Measurements from ENCODE around the gene CKAP4. TPM values are rescaled to one million over a fixed set of nuclear protein-coding genes. Genes with fewer than 3 reads are reported as not detected.

Gene CKAP4
- total and polyA plus RNA-seq, 7 experiments from 2014 or later = 4.3 to 27.2 (median 12.8) TPM

DNA sequence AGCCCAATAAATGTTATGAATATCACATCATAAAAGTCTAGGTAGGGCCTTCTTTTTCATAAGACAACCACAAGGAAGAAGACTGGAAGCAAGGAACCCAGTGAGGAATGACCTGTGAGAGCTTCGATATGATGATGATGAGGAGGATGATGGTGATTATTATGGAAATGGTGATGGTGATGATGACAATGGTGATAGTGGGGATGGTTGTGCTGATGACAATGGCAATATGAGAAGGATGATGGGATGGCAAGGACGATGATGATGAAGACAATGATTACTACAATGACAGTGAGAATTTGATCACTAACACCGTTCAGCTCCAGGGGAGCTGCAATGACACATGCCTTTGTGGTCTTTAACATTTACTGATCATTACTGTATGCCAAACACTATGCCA, 7.7 kb upstream of the CKAP4 start:
- Histone ChIP-seq H3K36me3 (ENCODE audit: control insufficient read depth in 2 of 3, insufficient read depth in 3 of 3, low read length in 3 of 3) (no peaks in the 10 kb centered on the region), H3K27me3 (ENCODE audit: control insufficient read depth in 2 of 2, insufficient read depth in 2 of 2, low read length in 2 of 2) (no peaks in the 10 kb centered on the region), H3K9me3 (ENCODE audit: control insufficient read depth in 2 of 3, low read length in 3 of 3) (no peaks in the 10 kb centered on the region), H3K4me1 (ENCODE audit: control insufficient read depth in 2 of 2, insufficient read depth in 2 of 2, low read length in 2 of 2) (no peaks in the 10 kb centered on the region), H3K4me3 (ENCODE audit: low read length) (no peak overlapping the region), H3K27ac (ENCODE audit: low read depth, low read length) (no peak overlapping the region)
- ATAC-seq = no peak
- H3K4me1 Mint-ChIP-seq = peaks cover 0 to 7% (median 0%) of the 10 kb centered on the region in 7 donors
- H3K9me3 Mint-ChIP-seq = no peaks in the 10 kb centered on the region
- no peak overlapping the region for H3K27ac Mint-ChIP-seq
- no peak for DNase-seq
- H3K4me3 Mint-ChIP-seq = no peak overlapping the region
- intact Hi-C loops (cut with micrococcal nuclease) = no loop called here
- H3K27me3 Mint-ChIP-seq = no peaks in the 10 kb centered on the region
- CTCF ChIA-PET = no interaction called here
- H3K36me3 Mint-ChIP-seq = no peaks in the 10 kb centered on the region
- POLR2A ChIA-PET = interaction anchor here (0.7 to 0.8 kb wide), 2 partner anchors 46 to 50 kb away, joined by 3 read pairs; no protein-coding TSS in a partner anchor

DNA sequence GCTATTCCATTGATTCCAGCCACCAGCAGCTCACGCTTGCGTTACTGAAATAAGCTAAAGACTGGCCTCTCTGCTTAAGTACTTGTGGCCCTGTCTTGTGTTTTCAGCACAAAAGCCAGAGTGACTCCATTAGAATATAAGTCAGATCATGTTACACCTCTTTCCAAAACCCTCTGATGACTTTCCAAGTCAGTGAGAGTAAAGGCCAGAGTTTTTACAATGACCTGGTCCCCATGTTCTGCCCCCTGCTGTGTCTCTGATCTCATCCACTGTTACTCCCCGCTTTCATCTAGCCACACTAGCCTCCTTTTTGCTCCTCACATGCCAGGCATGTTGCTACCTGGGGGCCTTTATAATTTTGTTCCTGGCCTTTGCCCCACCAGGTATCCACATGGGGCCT, 6.9 kb upstream of the CKAP4 start:
- ChIA-PET POLR2A (interaction anchor here (0.7 to 1.2 kb wide), 3 partner anchors 47 to 51 kb away, joined by 3 to 4 read pairs (median 3); no protein-coding TSS in a partner anchor), CTCF (interaction anchor here (1.3 kb wide), 1 partner anchor 31 kb away, joined by 3 read pairs; no protein-coding TSS in a partner anchor)
- Mint-ChIP-seq H3K9me3 (no peaks in the 10 kb centered on the region), H3K4me1 (peaks cover 0 to 10% (median 2%) of the 10 kb centered on the region in 7 donors), H3K27me3 (peaks cover 0 to 5% (median 0%) of the 10 kb centered on the region in 5 donors), H3K27ac (no peak overlapping the region), H3K36me3 (no peaks in the 10 kb centered on the region), H3K4me3 (no peak overlapping the region)
- Histone ChIP-seq H3K4me1 (ENCODE audit: control insufficient read depth in 2 of 2, insufficient read depth in 2 of 2, low read length in 2 of 2) (no peaks in the 10 kb centered on the region), H3K27me3 (ENCODE audit: control insufficient read depth in 2 of 2, insufficient read depth in 2 of 2, low read length in 2 of 2) (no peaks in the 10 kb centered on the region), H3K27ac (ENCODE audit: low read depth, low read length) (no peak overlapping the region), H3K36me3 (ENCODE audit: control insufficient read depth in 2 of 3, insufficient read depth in 3 of 3, low read length in 3 of 3) (no peaks in the 10 kb centered on the region), H3K9me3 (ENCODE audit: control insufficient read depth in 2 of 3, low read length in 3 of 3) (no peaks in the 10 kb centered on the region), H3K4me3 (ENCODE audit: low read length) (no peak overlapping the region)
- DNase-seq = no peak
- ATAC-seq = no peak
- intact Hi-C loops (cut with micrococcal nuclease) = no loop called here

DNA sequence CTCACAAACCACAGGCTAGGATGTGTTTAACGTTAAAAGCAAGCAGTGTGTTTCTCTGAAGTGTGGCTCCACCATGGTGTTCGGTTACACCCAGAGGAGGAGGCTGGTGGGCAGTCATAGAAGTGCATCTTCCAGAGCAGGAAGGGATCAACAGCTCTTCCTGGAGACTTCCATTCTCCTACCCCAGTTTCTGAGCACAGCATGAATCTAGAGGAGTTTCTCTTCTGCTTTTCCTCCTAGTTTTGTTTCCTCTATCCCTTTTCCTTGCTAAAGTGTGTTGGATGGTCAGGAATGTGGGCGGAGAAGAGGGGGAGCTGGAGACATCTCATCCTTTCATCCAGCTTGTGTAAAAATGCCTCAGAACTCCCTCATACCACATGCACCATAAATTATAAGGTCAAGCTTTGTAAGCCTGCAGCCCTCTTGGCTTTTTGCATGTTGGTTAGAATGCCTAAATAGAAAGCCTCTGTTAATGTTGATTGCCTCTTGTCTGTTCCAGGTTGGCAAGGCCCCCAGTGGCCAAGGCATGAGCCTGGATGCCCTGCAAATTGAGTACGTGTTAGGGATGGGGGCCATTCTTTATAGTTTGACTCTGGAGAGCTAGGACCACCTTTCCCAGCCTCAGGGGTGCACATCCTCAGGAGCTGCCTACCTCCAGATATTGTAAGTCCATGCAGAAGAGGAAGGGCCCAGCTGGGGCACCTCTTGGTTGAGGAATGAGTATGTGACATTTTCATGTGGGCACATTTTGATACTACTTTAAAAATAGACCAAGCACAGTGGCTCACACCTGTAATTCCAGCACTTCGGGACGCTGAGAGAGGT, 4.0 kb upstream of the CKAP4 start:
- H3K36me3 ChIP-seq (ENCODE audit: control insufficient read depth in 2 of 3, insufficient read depth in 3 of 3, low read length in 3 of 3) = no peaks in the 10 kb centered on the region
- Mint-ChIP-seq H3K4me3 (no peak overlapping the region), H3K27me3 (peaks cover 0 to 16% (median 0%) of the 10 kb centered on the region in 5 donors), H3K36me3 (no peaks in the 10 kb centered on the region), H3K9me3 (no peaks in the 10 kb centered on the region), H3K4me1 (peaks cover 6 to 17% (median 15%) of the 10 kb centered on the region in 7 donors), H3K27ac (no peak overlapping the region)
- CTCF ChIA-PET = interaction anchor here (1.3 to 3.6 kb wide), 2 partner anchors 24 to 50 kb away, joined by 3 to 12 read pairs; no protein-coding TSS in a partner anchor
- H3K4me3 ChIP-seq (ENCODE audit: low read length) = no peak overlapping the region
- POLR2A ChIA-PET = interaction anchor here (0.9 to 11.7 kb wide), 3 partner anchors 25 to 56 kb away, joined by 3 to 188 read pairs (median 5); partner anchors contain the start of gene TCP11L2
- intact Hi-C loops (cut with micrococcal nuclease) = no loop called here
- DNase-seq (no peak), ATAC-seq (no peak)
- no peaks in the 10 kb centered on the region for H3K27me3 ChIP-seq (ENCODE audit: control insufficient read depth in 2 of 2, insufficient read depth in 2 of 2, low read length in 2 of 2)
- H3K9me3 ChIP-seq (ENCODE audit: control insufficient read depth in 2 of 3, low read length in 3 of 3) = no peaks in the 10 kb centered on the region
- peaks cover 6 to 10% of the 10 kb centered on the region in 2 donors for H3K4me1 ChIP-seq (ENCODE audit: control insufficient read depth in 2 of 2, insufficient read depth in 2 of 2, low read length in 2 of 2)
- no peak overlapping the region for H3K27ac ChIP-seq (ENCODE audit: low read depth, low read length)

DNA sequence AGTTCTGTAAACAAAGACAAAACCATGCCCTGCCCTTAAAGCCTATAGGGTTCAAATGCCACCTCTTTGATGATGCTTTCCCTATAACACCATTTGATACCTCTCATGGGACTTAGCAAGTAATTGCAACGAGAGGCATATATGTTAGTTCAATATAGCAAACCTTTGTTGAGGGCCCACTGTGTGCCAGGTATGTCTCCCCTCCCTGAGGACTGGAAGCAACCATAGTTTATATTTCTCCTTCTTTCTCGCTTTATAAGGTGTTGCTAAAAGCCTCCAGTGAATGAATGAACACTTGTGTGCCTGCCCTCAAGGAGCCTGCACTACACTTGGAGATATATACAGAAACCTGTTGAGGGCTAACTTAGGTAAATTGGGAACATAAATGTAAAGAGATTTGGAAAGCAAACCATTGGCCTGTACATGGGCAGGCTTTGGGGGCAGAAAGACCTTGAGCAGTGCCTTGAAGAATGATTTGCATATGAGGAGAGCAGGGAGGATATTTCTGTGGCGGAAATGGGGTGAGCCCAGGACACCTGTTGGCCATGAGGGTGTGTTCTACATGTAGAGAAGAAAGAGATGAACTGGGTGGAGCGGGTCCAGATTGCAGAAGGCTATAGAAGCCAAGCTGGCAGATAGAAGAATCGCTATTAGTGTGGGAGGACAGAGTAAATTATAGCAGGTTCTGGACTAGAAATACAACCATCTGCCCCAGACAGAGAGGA, 1.8 kb upstream of the CKAP4 start:
- peak overlapping the region in 8 of 9 donors; percentile 65 to 98 (median 94) for H3K27ac Mint-ChIP-seq
- H3K27me3 ChIP-seq (ENCODE audit: control insufficient read depth in 2 of 2, insufficient read depth in 2 of 2, low read length in 2 of 2) = no peaks in the 10 kb centered on the region
- peak overlapping the region; percentile 80 for H3K27ac ChIP-seq (ENCODE audit: low read depth, low read length)
- peaks cover 0 to 19% (median 0%) of the 10 kb centered on the region in 5 donors for H3K27me3 Mint-ChIP-seq
- H3K9me3 Mint-ChIP-seq = no peaks in the 10 kb centered on the region
- H3K36me3 Mint-ChIP-seq = peaks cover 0 to 3% (median 0%) of the 10 kb centered on the region in 5 donors
- DNase-seq = no peak
- H3K36me3 ChIP-seq (ENCODE audit: control insufficient read depth in 2 of 3, insufficient read depth in 3 of 3, low read length in 3 of 3) = no peaks in the 10 kb centered on the region
- H3K4me1 Mint-ChIP-seq = peaks cover 13 to 33% (median 28%) of the 10 kb centered on the region in 7 donors
- no peaks in the 10 kb centered on the region for H3K9me3 ChIP-seq (ENCODE audit: control insufficient read depth in 2 of 3, low read length in 3 of 3)
- H3K4me3 Mint-ChIP-seq = peak overlapping the region in 9 of 10 donors; percentile 83 to 92 (median 87)
- POLR2A ChIA-PET = interaction anchor here (0.6 to 11.7 kb wide), 8 partner anchors 18 to 109 kb away, joined by 3 to 188 read pairs (median 6); partner anchors contain the start of gene TCP11L2
- ATAC-seq = no peak
- peaks cover 17 to 22% of the 10 kb centered on the region in 2 donors for H3K4me1 ChIP-seq (ENCODE audit: control insufficient read depth in 2 of 2, insufficient read depth in 2 of 2, low read length in 2 of 2)
- intact Hi-C loops (cut with micrococcal nuclease) = loop anchor here (1.0 to 10.0 kb wide), 6 partner anchors 52 to 1015 kb away; partner anchors contain the start of genes CRY1 (in 2 of the 2), APPL2 (in 1 of the 2), C12orf75 (in 1 of the 2) and POLR3B (in 1 of the 2)
- no peak overlapping the region for H3K4me3 ChIP-seq (ENCODE audit: low read length)
- CTCF ChIA-PET = interaction anchor here (0.7 to 3.6 kb wide), 3 partner anchors 22 to 48 kb away, joined by 4 to 12 read pairs (median 4); no protein-coding TSS in a partner anchor

DNA sequence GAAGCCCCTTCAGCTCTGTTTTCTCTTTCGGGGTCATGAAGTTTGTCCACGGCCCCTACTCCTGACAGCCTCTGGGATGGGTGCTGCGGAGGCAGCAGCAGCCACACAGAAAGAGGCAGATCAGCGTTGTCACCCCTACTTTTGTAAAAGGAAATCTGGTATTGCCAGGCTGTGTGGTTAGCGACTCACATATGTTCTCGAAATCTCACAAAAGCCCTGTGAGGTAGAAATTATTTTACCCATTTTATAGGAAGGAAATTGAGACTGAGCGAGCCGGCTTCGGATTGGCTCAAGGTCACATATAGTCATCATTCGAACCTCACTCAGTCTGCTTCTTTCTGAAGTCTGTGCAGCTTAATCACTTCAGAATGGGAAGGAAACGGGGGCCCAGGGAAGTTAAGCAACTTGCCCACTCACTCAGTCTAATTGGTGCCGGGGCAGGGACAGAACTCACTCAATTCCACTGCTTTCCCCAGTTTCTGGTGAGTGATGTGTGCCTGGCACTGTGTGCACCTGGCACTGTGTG, 1.1 kb upstream of the CKAP4 start:
- Histone ChIP-seq H3K4me1 (ENCODE audit: control insufficient read depth in 2 of 2, insufficient read depth in 2 of 2, low read length in 2 of 2) (peaks cover 17 to 22% of the 10 kb centered on the region in 2 donors), H3K9me3 (ENCODE audit: control insufficient read depth in 2 of 3, low read length in 3 of 3) (no peaks in the 10 kb centered on the region), H3K27me3 (ENCODE audit: control insufficient read depth in 2 of 2, insufficient read depth in 2 of 2, low read length in 2 of 2) (no peaks in the 10 kb centered on the region), H3K36me3 (ENCODE audit: control insufficient read depth in 2 of 3, insufficient read depth in 3 of 3, low read length in 3 of 3) (no peaks in the 10 kb centered on the region), H3K4me3 (ENCODE audit: low read length) (peak overlapping the region; percentile 69), H3K27ac (ENCODE audit: low read depth, low read length) (peak overlapping the region; percentile 80)
- Mint-ChIP-seq H3K36me3 (peaks cover 0 to 3% (median 0%) of the 10 kb centered on the region in 5 donors), H3K4me3 (peak overlapping the region; percentile 55 to 92 (median 86)), H3K9me3 (no peaks in the 10 kb centered on the region), H3K27me3 (peaks cover 0 to 19% (median 0%) of the 10 kb centered on the region in 5 donors), H3K4me1 (peaks cover 13 to 33% (median 28%) of the 10 kb centered on the region in 7 donors), H3K27ac (peak overlapping the region; percentile 58 to 98 (median 94))
- peak; percentile 70 for ATAC-seq
- ChIA-PET CTCF (interaction anchor here (3.6 kb wide), 1 partner anchor 21 kb away, joined by 12 read pairs; no protein-coding TSS in a partner anchor), POLR2A (interaction anchor here (1.0 to 11.7 kb wide), 7 partner anchors 18 to 54 kb away, joined by 3 to 188 read pairs (median 6); partner anchors contain the start of gene TCP11L2)
- DNase-seq = peak in 7 of 9 donors; percentile 25 to 65 (median 59)
- intact Hi-C loops (cut with micrococcal nuclease) = loop anchor here (1.0 to 10.0 kb wide), 9 partner anchors 22 to 1014 kb away; partner anchors contain the start of genes CRY1 (in 2 of the 2), APPL2 (in 1 of the 2), C12orf75 (in 1 of the 2) and POLR3B (in 1 of the 2)
